GM10847 (cell line): ENCODE measurements around the gene GAGE12C.
"Not testable (repeated sequence)": the region's sequence is repeated elsewhere in the genome, so short reads cannot be mapped to it uniquely, and the experiment has no call there.

Experiments used
- POLR2A ChIP-seq: IDR thresholded peaks from 2 replicates; pipeline ENCODE4 v1.6.1; 2011; ENCODE audit not compliant: insufficient read length; ENCODE audit errors: extremely low read depth

Gene GAGE12C

GRCh38 chrX:49531877-49532276 is at the start of gene GAGE12C:
TSS of gene GAGE12C (plus strand) at chrX:49532177. CDS start at chrX:49533332, 1,155 bp downstream.
- TF ChIP-seq POLR2A = not testable (repeated sequence)

- not testable (repeated sequence) for TF ChIP-seq POLR2A
Observed at GRCh38 chrX:49541433-49541832, 9.5 kb downstream of the GAGE12C start, which contains the start of gene GAGE12D. TSS of gene GAGE12D (plus strand) at chrX:49541733. CDS start at chrX:49542888, 1,155 bp downstream.

- TF ChIP-seq POLR2A = not testable (repeated sequence)
Observed at GRCh38 chrX:49550989-49551388, 19.0 kb downstream of the GAGE12C start, which contains the start of gene GAGE12E. TSS of gene GAGE12E (plus strand) at chrX:49551289. CDS start at chrX:49552444, 1,155 bp downstream.

GRCh38 chrX:49560542-49560941 is 28.6 kb downstream of the GAGE12C start, which contains the start of gene GAGE12F:
TSS of gene GAGE12F (plus strand) at chrX:49560842. CDS start at chrX:49561997, 1,155 bp downstream.
- TF ChIP-seq POLR2A = not testable (repeated sequence)

GRCh38 chrX:49570100-49570499 is 38.1 kb downstream of the GAGE12C start, which contains the start of gene GAGE12G:
TSS of gene GAGE12G (plus strand) at chrX:49570400. CDS start at chrX:49571555, 1,155 bp downstream.
- not testable (repeated sequence) for TF ChIP-seq POLR2A

GRCh38 chrX:49579649-49580048 is 47.7 kb downstream of the GAGE12C start, which contains the start of gene GAGE12H:
TSS of gene GAGE12H (plus strand) at chrX:49579949. CDS start at chrX:49581104, 1,155 bp downstream.
- not testable (repeated sequence) for TF ChIP-seq POLR2A
